SJSA1 (cell line): ENCODE measurements around the gene PIK3AP1. TPM values are rescaled to one million over a fixed set of nuclear protein-coding genes. Genes with fewer than 3 reads are reported as not detected.
A peak's percentile ranks its signal among the peaks of the same experiment; 100 is the strongest.

Source experiments
- DNase-seq, 2 experiments: peaks; one replicate each; pipeline ENCODE4 v3.0.0-alpha.2; 2015 to 2020; ENCODE audit warnings: low spot score in 2 of 2, low read depth in 1 of 2
- H3K27ac ChIP-seq: fragments of 250-450 bp; sonication (Bioruptor Pico); 2 replicates; pipeline ENCODE4 v1.5.1; 2020; ENCODE audit warnings: mild to moderate bottlenecking, moderate library complexity
- H3K27me3 ChIP-seq: fragments of 250-450 bp; sonication (Bioruptor Pico); replicated peaks from 2 replicates; pipeline ENCODE4 v1.5.1; 2020; ENCODE audit warnings: mild to moderate bottlenecking, moderate library complexity
- H3K36me3 ChIP-seq: fragments of 250-450 bp; sonication (Bioruptor Pico); 2 replicates; pipeline ENCODE4 v1.5.1; 2020; ENCODE audit warnings: mild to moderate bottlenecking
- H3K4me1 ChIP-seq: fragments of 250-450 bp; sonication (Bioruptor Pico); replicated peaks from 2 replicates; pipeline ENCODE4 v1.6.1; 2021; ENCODE audit warnings: mild to moderate bottlenecking
- H3K4me3 ChIP-seq: fragments of 250-450 bp; sonication (Bioruptor Pico); 2 replicates; pipeline ENCODE4 v1.5.1; 2020; ENCODE audit warnings: mild to moderate bottlenecking
- H3K9me3 ChIP-seq: fragments of 250-450 bp; sonication (Bioruptor Pico); replicated peaks from 2 replicates; pipeline ENCODE4 v1.5.1; 2020; ENCODE audit warnings: mild to moderate bottlenecking
- total RNA-seq: library from RNA; depleted of rRNA; stranded (reverse); fragments of >200 nt; shearing (Covaris generic); gene quantifications from 2 replicates; pipeline ENCODE4 v1.2.3, GENCODE V29; 2014

Gene PIK3AP1
- total RNA-seq, 1 experiment from 2014 or later, result 0.95 TPM

GRCh38 chr10:96606946-96607345, 113.4 kb downstream of the PIK3AP1 start:
- no peaks in the 10 kb centered on the region for H3K36me3 ChIP-seq
- H3K27me3 ChIP-seq, result no peaks in the 10 kb centered on the region
- peaks cover 17% of the 10 kb centered on the region for H3K4me1 ChIP-seq
- DNase-seq, result no peak
- no peak overlapping the region for H3K4me3 ChIP-seq
- no peaks in the 10 kb centered on the region for H3K9me3 ChIP-seq
- peak overlapping the region; percentile 73 for H3K27ac ChIP-seq

GRCh38 chr10:96606216-96606615, 114.1 kb downstream of the PIK3AP1 start:
- Histone ChIP-seq H3K27ac (peak overlapping the region; percentile 73), H3K27me3 (no peaks in the 10 kb centered on the region), H3K36me3 (no peaks in the 10 kb centered on the region), H3K4me3 (no peak overlapping the region), H3K9me3 (no peaks in the 10 kb centered on the region), H3K4me1 (peaks cover 17% of the 10 kb centered on the region)
- peak; percentile 74 to 75 for DNase-seq

- DNase-seq, result no peak
- Histone ChIP-seq H3K27me3 (no peaks in the 10 kb centered on the region), H3K4me1 (no peaks in the 10 kb centered on the region), H3K9me3 (no peaks in the 10 kb centered on the region), H3K36me3 (no peaks in the 10 kb centered on the region), H3K4me3 (no peak overlapping the region), H3K27ac (no peak overlapping the region)
These were observed 120.0 kb downstream of the PIK3AP1 start for GRCh38 chr10:96600337-96600736.

- H3K4me1 ChIP-seq, result no peaks in the 10 kb centered on the region
- no peak overlapping the region for H3K4me3 ChIP-seq
- H3K36me3 ChIP-seq, result no peaks in the 10 kb centered on the region
- no peaks in the 10 kb centered on the region for H3K27me3 ChIP-seq
- no peak for DNase-seq
- no peak overlapping the region for H3K27ac ChIP-seq
- no peaks in the 10 kb centered on the region for H3K9me3 ChIP-seq
These were observed 121.5 kb downstream of the PIK3AP1 start for GRCh38 chr10:96598846-96599245.

GRCh38 chr10:96596422-96597407, 123.6 kb downstream of the PIK3AP1 start:
- Histone ChIP-seq H3K4me3 (no peak overlapping the region), H3K27me3 (no peaks in the 10 kb centered on the region), H3K36me3 (no peaks in the 10 kb centered on the region), H3K4me1 (no peaks in the 10 kb centered on the region), H3K9me3 (no peaks in the 10 kb centered on the region), H3K27ac (no peak overlapping the region)
- no peak for DNase-seq

GRCh38 chr10:96595741-96596140, 124.6 kb downstream of the PIK3AP1 start:
- Histone ChIP-seq H3K27me3 (no peaks in the 10 kb centered on the region), H3K27ac (no peak overlapping the region), H3K9me3 (no peaks in the 10 kb centered on the region), H3K36me3 (no peaks in the 10 kb centered on the region), H3K4me1 (no peaks in the 10 kb centered on the region), H3K4me3 (no peak overlapping the region)
- no peak for DNase-seq

- no peak overlapping the region for H3K4me3 ChIP-seq
- no peak for DNase-seq
- H3K36me3 ChIP-seq, result no peaks in the 10 kb centered on the region; the same call in 1 of the 2 replicates
- H3K9me3 ChIP-seq, result no peaks in the 10 kb centered on the region
- no peaks in the 10 kb centered on the region for H3K27me3 ChIP-seq
- H3K27ac ChIP-seq, result no peak overlapping the region
- peaks cover 21% of the 10 kb centered on the region for H3K4me1 ChIP-seq
These were observed 128.4 kb downstream of the PIK3AP1 start for GRCh38 chr10:96591946-96592345.

GRCh38 chr10:96588616-96589419, 131.5 kb downstream of the PIK3AP1 start:
- Histone ChIP-seq H3K4me3 (no peak overlapping the region), H3K27me3 (no peaks in the 10 kb centered on the region), H3K4me1 (peaks cover 29% of the 10 kb centered on the region), H3K9me3 (peaks cover 4% of the 10 kb centered on the region; the same call in 1 of the 2 replicates), H3K27ac (no peak overlapping the region), H3K36me3 (peaks cover 25% of the 10 kb centered on the region)
- DNase-seq, result peak in 1 of 2 experiments; percentile 32

GRCh38 chr10:96588060-96588554, 132.2 kb downstream of the PIK3AP1 start:
- Histone ChIP-seq H3K36me3 (peaks cover 25% of the 10 kb centered on the region), H3K4me1 (peaks cover 29% of the 10 kb centered on the region), H3K27ac (peak overlapping the region; percentile 97), H3K4me3 (peak overlapping the region; percentile 100), H3K9me3 (peaks cover 4% of the 10 kb centered on the region; the same call in 1 of the 2 replicates), H3K27me3 (no peaks in the 10 kb centered on the region)
- no peak for DNase-seq

- H3K27ac ChIP-seq, result peak overlapping the region; percentile 97
- H3K36me3 ChIP-seq, result peaks cover 25% of the 10 kb centered on the region
- peak overlapping the region; percentile 100 for H3K4me3 ChIP-seq
- no peaks in the 10 kb centered on the region for H3K27me3 ChIP-seq
- DNase-seq, result peak; percentile 69 to 86
- H3K4me1 ChIP-seq, result peaks cover 29% of the 10 kb centered on the region
- H3K9me3 ChIP-seq, result peaks cover 4% of the 10 kb centered on the region; the same call in 1 of the 2 replicates
These were observed 132.9 kb downstream of the PIK3AP1 start for GRCh38 chr10:96587264-96588059.

GRCh38 chr10:96586419-96587263, 133.7 kb downstream of the PIK3AP1 start, which contains the start of gene TM9SF3:
Gene TM9SF3 (minus strand): TSS chr10:96587012. CDS start chr10:96586835, 177 bp downstream.
- Histone ChIP-seq H3K9me3 (peaks cover 4% of the 10 kb centered on the region; the same call in 1 of the 2 replicates), H3K27me3 (no peaks in the 10 kb centered on the region), H3K4me1 (peaks cover 29% of the 10 kb centered on the region), H3K4me3 (peak within 1 kb of the TSS; percentile 100), H3K36me3 (peaks cover 25% of the 10 kb centered on the region), H3K27ac (peak within 1 kb of the TSS; percentile 97)
- DNase-seq, result peak; percentile 89 to 96

- Histone ChIP-seq H3K4me1 (peaks cover 29% of the 10 kb centered on the region), H3K27ac (peak overlapping the region; percentile 97)
- DNase-seq, result no peak
These were observed 134.4 kb downstream of the PIK3AP1 start for GRCh38 chr10:96585736-96586418.

More at GRCh38 chr10:96585736-96586418, 134.4 kb downstream of the PIK3AP1 start:
- Histone ChIP-seq H3K4me3 (peak overlapping the region; percentile 100), H3K27me3 (no peaks in the 10 kb centered on the region), H3K36me3 (peaks cover 25% of the 10 kb centered on the region), H3K9me3 (peaks cover 4% of the 10 kb centered on the region; the same call in 1 of the 2 replicates)
